Measurements from ENCODE around the gene FBXW9. TPM values are rescaled to one million over a fixed set of nuclear protein-coding genes. Genes with fewer than 3 reads are reported as not detected.
"Not testable (repeated sequence)": the region's sequence is repeated elsewhere in the genome, so short reads cannot be mapped to it uniquely, and the experiment has no call there.

The FBXW9 gene
- total RNA-seq, 1 donor from 2014 or later: 8.8 TPM

DNA sequence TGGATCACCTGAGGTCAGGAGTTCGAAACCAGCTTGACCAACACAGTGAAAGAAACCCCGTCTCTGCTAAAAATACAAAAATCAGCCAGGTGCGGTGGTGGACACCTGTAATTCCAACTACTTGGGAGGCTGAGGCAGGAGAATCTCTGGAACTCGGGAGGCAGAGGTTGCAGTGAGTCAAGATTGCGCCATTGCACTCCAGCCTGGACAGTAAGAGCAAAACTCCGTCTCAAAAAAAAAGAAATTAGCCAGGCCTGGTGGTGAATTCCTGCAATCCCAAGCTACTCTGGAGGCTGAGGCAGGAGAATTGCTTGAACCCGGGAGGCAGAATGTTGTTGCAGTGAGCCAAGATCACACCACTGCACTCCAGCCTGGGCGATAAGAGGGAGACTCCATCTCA, 12.2 kb upstream of the FBXW9 start:
- Mint-ChIP-seq H3K9me3 (no peaks in the 10 kb centered on the region), H3K4me1 (ENCODE audit: low read depth) (no peaks in the 10 kb centered on the region), H3K27me3 (ENCODE audit: low read depth) (no peaks in the 10 kb centered on the region), H3K36me3 (ENCODE audit: low read depth) (peaks cover 69% of the 10 kb centered on the region), H3K4me3 (ENCODE audit: low read depth) (no peak overlapping the region), H3K27ac (no peak overlapping the region)
- intact Hi-C loops (cut with micrococcal nuclease): no loop called here
- DNase-seq (ENCODE audit: low spot score): no peak

DNA sequence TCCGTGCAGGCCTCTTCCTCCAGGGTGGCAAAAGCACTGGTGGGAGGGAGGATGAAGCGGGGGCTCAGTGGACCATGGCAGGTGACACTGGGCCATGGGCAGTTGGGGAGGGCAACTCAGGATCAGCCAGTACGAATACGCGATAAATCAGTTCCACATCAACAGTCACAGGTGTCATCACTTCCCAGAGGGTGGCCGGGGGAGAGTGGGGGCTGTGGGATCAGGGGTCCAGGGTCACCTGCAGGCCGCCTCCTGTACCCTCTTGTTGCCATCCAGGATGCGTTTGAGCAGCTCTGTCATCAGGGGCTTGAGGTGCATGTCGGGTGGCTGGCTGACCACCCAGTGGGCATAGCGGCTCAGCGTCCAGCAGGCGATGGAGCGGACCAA, 9.9 kb upstream of the FBXW9 start:
- peaks cover 65% of the 10 kb centered on the region for H3K36me3 Mint-ChIP-seq (ENCODE audit: low read depth)
- no peak overlapping the region for H3K27ac Mint-ChIP-seq
- H3K4me3 Mint-ChIP-seq (ENCODE audit: low read depth): no peak overlapping the region
- H3K9me3 Mint-ChIP-seq: no peaks in the 10 kb centered on the region
- intact Hi-C loops (cut with micrococcal nuclease): no loop called here
- H3K4me1 Mint-ChIP-seq (ENCODE audit: low read depth): no peaks in the 10 kb centered on the region
- no peaks in the 10 kb centered on the region for H3K27me3 Mint-ChIP-seq (ENCODE audit: low read depth)
- DNase-seq (ENCODE audit: low spot score): no peak

DNA sequence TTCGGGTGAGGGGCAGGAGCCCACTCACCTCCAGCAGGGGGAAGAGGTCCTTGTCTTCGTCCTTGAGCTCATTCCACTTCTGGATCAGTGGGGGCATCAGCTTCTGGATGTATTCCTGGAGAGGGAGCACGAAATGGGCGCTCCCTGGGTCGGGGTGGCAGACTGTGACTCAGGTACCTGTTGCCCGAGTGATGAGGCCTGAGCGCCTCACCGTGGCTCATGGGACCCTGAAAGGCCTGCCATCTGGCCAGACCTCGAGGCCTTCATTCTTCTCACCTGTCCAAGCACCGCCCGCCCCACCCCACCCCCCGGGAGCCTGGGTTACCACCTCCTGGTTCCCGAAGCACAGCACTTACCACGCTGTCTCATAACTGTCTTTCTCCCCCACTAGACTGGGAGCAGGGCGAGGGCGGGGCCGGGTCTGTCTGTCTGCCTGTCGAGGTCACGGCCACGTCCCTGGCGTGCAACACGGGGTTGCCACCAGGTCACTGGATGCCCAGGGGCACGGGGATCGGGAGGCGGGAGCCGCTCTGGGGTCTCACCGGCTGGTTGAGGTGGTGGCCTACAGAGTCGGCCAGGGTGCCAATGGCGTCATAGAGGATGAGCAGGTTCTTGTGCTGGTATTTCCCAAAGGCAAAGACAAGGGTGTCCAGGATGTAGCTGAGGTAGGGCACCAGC, 9.4 kb upstream of the FBXW9 start:
- no peak overlapping the region for H3K27ac Mint-ChIP-seq
- H3K4me1 Mint-ChIP-seq (ENCODE audit: low read depth): no peaks in the 10 kb centered on the region
- intact Hi-C loops (cut with micrococcal nuclease): no loop called here
- H3K36me3 Mint-ChIP-seq (ENCODE audit: low read depth): peaks cover 65% of the 10 kb centered on the region
- H3K4me3 Mint-ChIP-seq (ENCODE audit: low read depth): no peak overlapping the region
- no peak for DNase-seq (ENCODE audit: low spot score)
- H3K9me3 Mint-ChIP-seq: no peaks in the 10 kb centered on the region
- H3K27me3 Mint-ChIP-seq (ENCODE audit: low read depth): no peaks in the 10 kb centered on the region

DNA sequence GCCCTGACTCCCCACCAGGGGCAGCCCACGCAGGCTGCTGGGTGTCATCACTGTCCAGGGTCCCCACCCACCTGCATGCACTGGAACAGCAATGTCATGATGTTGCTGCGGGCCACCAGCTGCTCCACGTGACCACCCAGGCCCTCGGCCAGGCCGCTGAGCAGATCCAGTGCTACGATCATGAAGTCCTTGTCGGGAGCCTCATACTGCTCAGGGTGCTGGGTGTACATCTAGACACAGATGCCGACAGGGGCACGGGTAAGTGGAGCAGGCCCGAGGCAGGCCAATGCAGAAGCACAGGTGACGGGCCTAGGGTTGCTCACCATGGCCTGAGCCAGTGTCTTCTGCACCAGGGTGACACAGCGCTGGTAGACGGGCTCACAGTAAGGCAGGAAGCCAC, 8.7 kb upstream of the FBXW9 start:
- no peaks in the 10 kb centered on the region for H3K9me3 Mint-ChIP-seq
- H3K4me3 Mint-ChIP-seq (ENCODE audit: low read depth): no peak overlapping the region
- no peaks in the 10 kb centered on the region for H3K4me1 Mint-ChIP-seq (ENCODE audit: low read depth)
- intact Hi-C loops (cut with micrococcal nuclease): no loop called here
- no peaks in the 10 kb centered on the region for H3K27me3 Mint-ChIP-seq (ENCODE audit: low read depth)
- H3K27ac Mint-ChIP-seq: no peak overlapping the region
- H3K36me3 Mint-ChIP-seq (ENCODE audit: low read depth): peaks cover 61% of the 10 kb centered on the region
- no peak for DNase-seq (ENCODE audit: low spot score)

DNA sequence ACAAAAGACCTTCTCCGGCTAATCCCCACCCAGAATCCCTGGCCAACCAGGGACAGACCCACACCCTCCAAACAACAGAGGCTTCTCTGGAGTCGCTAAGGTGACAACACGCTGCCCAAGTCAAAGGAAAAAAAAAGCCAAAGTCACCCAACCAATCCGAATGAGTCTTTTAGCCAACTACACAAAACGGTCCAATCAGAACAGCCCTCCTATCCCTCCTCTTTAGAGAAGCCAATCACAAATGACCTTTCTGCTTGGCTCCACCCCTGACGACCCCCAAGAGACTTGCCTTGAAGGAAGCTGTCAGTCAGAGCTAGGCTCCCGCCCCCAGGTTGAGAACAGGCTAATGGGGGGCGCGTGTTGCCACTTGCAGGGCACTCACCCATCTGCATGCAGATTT, 6.6 kb upstream of the FBXW9 start:
- Mint-ChIP-seq H3K27ac (no peak overlapping the region), H3K4me1 (ENCODE audit: low read depth) (peaks cover 2% of the 10 kb centered on the region), H3K36me3 (ENCODE audit: low read depth) (peaks cover 57% of the 10 kb centered on the region), H3K27me3 (ENCODE audit: low read depth) (no peaks in the 10 kb centered on the region), H3K4me3 (ENCODE audit: low read depth) (no peak overlapping the region), H3K9me3 (no peaks in the 10 kb centered on the region)
- intact Hi-C loops (cut with micrococcal nuclease): no loop called here
- DNase-seq (ENCODE audit: low spot score): no peak

DNA sequence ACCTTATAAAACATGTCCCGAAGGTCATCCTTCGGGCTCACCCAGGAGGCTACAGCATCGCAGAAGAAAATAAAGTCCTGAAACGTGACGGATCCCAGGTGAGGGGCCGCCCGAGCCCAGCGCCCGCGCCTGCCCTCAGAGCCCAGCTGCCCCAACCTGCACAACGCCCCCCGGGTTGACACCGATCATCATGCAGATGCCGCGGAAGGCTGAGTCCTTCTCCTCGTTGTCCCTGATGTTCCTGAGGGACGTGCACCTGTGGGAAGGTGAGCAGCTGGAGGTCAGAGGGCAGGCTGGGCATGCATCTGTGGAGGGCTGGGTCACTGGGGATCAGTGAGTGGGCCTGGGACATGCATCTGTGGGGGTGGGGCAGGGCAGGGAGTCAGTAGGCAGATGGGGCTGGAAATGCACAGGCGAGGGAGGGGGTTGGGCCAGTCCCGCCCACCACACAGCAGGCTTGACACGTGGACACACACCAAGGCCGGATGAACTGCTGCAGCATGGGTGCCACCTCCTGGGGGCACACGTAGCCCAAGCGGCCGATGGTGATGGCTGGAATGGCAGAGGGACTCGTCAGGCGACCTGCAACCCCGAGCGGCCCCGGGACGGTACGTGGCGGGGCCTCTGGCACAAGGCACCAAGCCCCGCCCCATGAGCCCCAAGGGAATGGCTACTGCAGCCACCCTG, 5.3 kb upstream of the FBXW9 start:
- H3K36me3 Mint-ChIP-seq (ENCODE audit: low read depth): peaks cover 56% of the 10 kb centered on the region
- peaks cover 3% of the 10 kb centered on the region for H3K4me1 Mint-ChIP-seq (ENCODE audit: low read depth)
- intact Hi-C loops (cut with micrococcal nuclease): no loop called here
- H3K27me3 Mint-ChIP-seq (ENCODE audit: low read depth): no peaks in the 10 kb centered on the region
- no peaks in the 10 kb centered on the region for H3K9me3 Mint-ChIP-seq
- DNase-seq (ENCODE audit: low spot score): no peak
- no peak overlapping the region for H3K4me3 Mint-ChIP-seq (ENCODE audit: low read depth)
- no peak overlapping the region for H3K27ac Mint-ChIP-seq

DNA sequence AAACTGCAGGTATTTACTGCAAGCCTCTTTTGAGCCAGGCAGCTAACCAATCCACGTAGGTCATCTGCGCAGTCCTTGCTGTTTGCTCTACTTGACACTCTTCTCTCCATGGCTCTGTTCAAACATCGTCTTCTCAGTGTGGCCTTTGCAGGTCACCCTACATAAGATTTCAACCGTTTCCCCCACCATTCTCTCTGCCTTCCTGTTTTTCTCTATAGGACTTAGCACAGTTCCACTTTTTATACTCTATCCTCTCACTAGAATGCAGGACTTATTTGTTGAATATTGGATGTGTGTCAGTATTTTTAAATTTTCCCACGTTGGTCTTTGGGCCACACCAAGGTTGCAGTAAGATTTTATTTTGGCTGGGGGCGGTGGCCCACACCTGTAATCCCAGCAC, 1.7 kb upstream of the FBXW9 start:
- no peak for DNase-seq (ENCODE audit: low spot score)
- Mint-ChIP-seq H3K4me1 (ENCODE audit: low read depth) (peaks cover 3% of the 10 kb centered on the region), H3K9me3 (no peaks in the 10 kb centered on the region), H3K36me3 (ENCODE audit: low read depth) (peaks cover 30% of the 10 kb centered on the region), H3K27me3 (ENCODE audit: low read depth) (no peaks in the 10 kb centered on the region), H3K27ac (peak overlapping the region; percentile 63), H3K4me3 (ENCODE audit: low read depth) (peak overlapping the region; percentile 67)
- intact Hi-C loops (cut with micrococcal nuclease): no loop called here

DNA sequence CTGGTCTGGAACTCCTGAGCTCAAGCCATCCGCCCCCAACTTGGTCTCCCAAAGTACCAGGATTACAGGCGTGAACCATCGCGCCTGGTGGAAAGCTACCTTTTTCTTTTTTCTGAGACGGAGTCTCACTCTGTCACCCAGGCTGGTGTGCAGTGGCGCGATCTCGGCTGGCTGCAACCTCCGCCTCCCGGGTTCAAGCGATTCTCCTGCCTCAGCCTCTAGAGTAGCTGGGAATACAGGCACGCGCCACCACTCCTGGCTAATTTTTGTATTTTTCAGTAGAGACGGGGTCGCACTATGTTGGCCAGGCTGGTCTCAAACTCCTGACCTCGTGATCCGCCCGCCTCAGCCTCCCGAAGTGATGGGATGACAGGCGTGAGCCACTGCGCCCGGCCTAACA, 994 bp upstream of the FBXW9 start:
- not testable (repeated sequence) for H3K27me3 Mint-ChIP-seq (ENCODE audit: low read depth); H3K4me1 Mint-ChIP-seq (ENCODE audit: low read depth); DNase-seq (ENCODE audit: low spot score); H3K27ac Mint-ChIP-seq; H3K9me3 Mint-ChIP-seq
- H3K4me3 Mint-ChIP-seq (ENCODE audit: low read depth): peak overlapping the region; percentile 37
- peaks cover 26% of the 10 kb centered on the region for H3K36me3 Mint-ChIP-seq (ENCODE audit: low read depth)
- intact Hi-C loops (cut with micrococcal nuclease): loop anchor here (2.0 kb wide), 1 partner anchor 17 kb away; the partner anchor contains the start of gene DHPS

DNA sequence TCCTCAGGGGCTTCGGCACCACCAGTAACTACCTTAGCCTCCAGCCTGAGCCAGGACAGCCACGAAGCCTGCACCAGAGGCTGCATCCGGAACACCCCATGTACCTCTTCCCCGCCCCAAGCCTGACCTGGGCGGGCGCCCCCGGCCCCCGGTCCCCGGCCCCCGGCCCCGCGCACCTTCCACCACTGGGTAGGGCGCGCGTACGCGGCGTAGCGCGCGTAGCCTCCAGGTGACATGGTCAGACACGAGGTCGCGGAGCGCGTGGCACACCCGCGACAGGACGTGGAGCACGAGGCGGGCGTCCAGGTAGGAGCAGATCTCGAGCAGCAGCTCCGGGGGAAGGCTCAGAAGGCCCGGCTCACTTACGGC, 450 bp downstream of the FBXW9 start:
- peak; percentile 30 for DNase-seq (ENCODE audit: low spot score)
- Mint-ChIP-seq H3K27ac (peak overlapping the region; percentile 95), H3K36me3 (ENCODE audit: low read depth) (peaks cover 16% of the 10 kb centered on the region), H3K4me3 (ENCODE audit: low read depth) (peak overlapping the region; percentile 89), H3K27me3 (ENCODE audit: low read depth) (no peaks in the 10 kb centered on the region), H3K4me1 (ENCODE audit: low read depth) (peaks cover 3% of the 10 kb centered on the region), H3K9me3 (no peaks in the 10 kb centered on the region)
- intact Hi-C loops (cut with micrococcal nuclease): loop anchor here (2.0 kb wide), 1 partner anchor 15 kb away; the partner anchor contains the start of gene DHPS

DNA sequence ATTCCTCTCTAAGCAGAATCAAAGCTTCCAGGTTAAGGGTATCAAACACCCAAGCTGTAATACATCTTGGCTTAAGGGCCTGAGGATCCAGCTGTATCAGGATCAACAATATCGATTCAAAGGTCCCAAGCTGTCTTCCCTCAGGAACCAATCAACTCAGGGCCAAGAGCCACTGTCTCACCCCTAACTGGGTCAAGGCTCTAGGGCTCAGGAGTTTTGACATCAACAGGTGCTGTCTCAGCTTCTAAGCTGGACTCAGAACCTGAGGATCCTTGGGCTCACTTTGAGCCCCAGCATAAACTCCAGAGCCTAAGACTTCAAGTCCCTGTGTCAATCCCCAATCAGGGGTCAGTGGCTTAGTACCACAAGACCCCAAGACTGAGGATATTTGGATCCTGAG, 917 bp downstream of the FBXW9 start:
- Mint-ChIP-seq H3K4me1 (ENCODE audit: low read depth) (peaks cover 3% of the 10 kb centered on the region), H3K27me3 (ENCODE audit: low read depth) (no peaks in the 10 kb centered on the region), H3K36me3 (ENCODE audit: low read depth) (peaks cover 12% of the 10 kb centered on the region), H3K4me3 (ENCODE audit: low read depth) (peak overlapping the region; percentile 74), H3K27ac (no peak overlapping the region), H3K9me3 (no peaks in the 10 kb centered on the region)
- intact Hi-C loops (cut with micrococcal nuclease): no loop called here
- DNase-seq (ENCODE audit: low spot score): no peak

DNA sequence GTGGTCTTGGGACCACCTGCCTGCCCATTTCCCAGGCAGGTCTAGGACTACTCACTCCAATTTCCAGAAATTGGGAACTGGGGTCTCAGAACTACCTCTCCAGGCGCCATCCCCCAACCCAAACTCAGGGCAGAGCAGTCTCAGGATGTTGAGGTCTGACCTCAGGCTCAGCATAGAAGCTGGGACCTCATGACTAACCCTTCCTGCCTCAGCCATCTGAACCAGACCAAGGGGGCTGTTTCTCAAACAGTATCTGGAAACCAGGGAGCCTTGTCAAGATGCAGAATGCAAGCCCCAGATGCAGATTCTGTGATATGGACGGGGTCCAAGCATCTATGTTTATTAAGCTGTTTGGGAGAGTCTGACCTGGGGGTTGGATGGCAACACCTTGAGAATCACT, 1.3 kb downstream of the FBXW9 start:
- Mint-ChIP-seq H3K27ac (no peak overlapping the region), H3K9me3 (no peaks in the 10 kb centered on the region), H3K4me3 (ENCODE audit: low read depth) (peak overlapping the region; percentile 21), H3K27me3 (ENCODE audit: low read depth) (no peaks in the 10 kb centered on the region), H3K36me3 (ENCODE audit: low read depth) (peaks cover 12% of the 10 kb centered on the region), H3K4me1 (ENCODE audit: low read depth) (peaks cover 3% of the 10 kb centered on the region)
- DNase-seq (ENCODE audit: low spot score): no peak
- intact Hi-C loops (cut with micrococcal nuclease): no loop called here

DNA sequence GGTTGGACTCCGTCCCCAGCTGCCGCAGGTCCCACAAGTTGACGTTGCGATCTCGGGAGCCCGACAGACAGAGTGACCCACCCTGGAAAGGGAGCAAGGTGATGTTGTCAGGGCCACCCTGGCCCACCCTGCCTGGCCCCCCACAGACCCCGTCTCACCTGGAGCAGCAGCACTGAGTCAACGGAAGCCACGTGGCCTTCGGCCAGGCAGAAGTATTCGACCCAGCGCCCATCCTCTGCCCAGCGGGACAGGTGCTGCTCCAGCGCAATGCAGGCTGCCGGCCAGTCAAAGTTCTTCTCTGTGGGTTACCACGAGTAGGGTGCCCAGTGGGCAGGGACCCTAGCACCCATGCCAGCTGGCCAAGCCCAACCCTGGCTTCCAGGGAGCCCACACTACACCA, 1.8 kb downstream of the FBXW9 start:
- intact Hi-C loops (cut with micrococcal nuclease): no loop called here
- Mint-ChIP-seq H3K4me1 (ENCODE audit: low read depth) (peaks cover 3% of the 10 kb centered on the region), H3K4me3 (ENCODE audit: low read depth) (no peak overlapping the region), H3K27ac (no peak overlapping the region), H3K27me3 (ENCODE audit: low read depth) (no peaks in the 10 kb centered on the region), H3K36me3 (ENCODE audit: low read depth) (peaks cover 12% of the 10 kb centered on the region), H3K9me3 (no peaks in the 10 kb centered on the region)
- no peak for DNase-seq (ENCODE audit: low spot score)

DNA sequence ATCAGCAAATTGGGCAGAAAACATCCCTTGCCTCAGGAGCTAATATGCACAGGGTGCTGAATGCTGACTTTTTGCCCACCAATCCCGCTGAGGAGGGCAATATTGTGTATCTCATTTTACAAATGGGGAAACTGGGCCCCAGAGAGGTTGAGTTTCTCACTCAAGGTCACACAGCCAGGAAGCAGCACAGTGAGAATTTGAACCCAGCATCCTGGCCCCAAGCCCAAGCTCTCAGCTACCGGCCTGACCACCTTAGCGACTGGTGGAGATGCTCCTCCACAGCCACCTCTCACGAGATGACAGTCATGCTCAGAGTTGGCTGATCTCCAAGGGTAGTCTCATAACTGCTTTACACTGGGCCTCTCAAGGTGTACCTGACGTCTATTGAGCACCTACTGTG, 3.5 kb downstream of the FBXW9 start:
- H3K9me3 Mint-ChIP-seq: no peaks in the 10 kb centered on the region
- no peak for DNase-seq (ENCODE audit: low spot score)
- intact Hi-C loops (cut with micrococcal nuclease): no loop called here
- no peak overlapping the region for H3K4me3 Mint-ChIP-seq (ENCODE audit: low read depth)
- peaks cover 2% of the 10 kb centered on the region for H3K4me1 Mint-ChIP-seq (ENCODE audit: low read depth)
- no peaks in the 10 kb centered on the region for H3K27me3 Mint-ChIP-seq (ENCODE audit: low read depth)
- peaks cover 4% of the 10 kb centered on the region for H3K36me3 Mint-ChIP-seq (ENCODE audit: low read depth)
- no peak overlapping the region for H3K27ac Mint-ChIP-seq

Data from activated T-helper 2 cell treated with anti-CD3 and anti-CD28 coated beads, Interferon-gamma antibody, Interleukin-2, Interleukin-4, amounts not matched to agents 10 μg/mL and 5 μg/mL and 100 μg/mL, durations not matched to agents 14 hours and 24 hours and 36 hours (primary cell).